ENCODE data around the gene DICER1.

GRCh38 chr14:95144849-95145248, 12.5 kb downstream of the DICER1 start:
- TF ChIP-seq BHLHE40 (IDR thresholded peaks at IDR 0.05; ENCODE audit: low read length) (no peak), ESRRA (IDR thresholded peaks at IDR 0.05; ENCODE audit: borderline replicate concordance, low read depth) (no peak), JUN (IDR thresholded peaks at IDR 0.05; ENCODE audit: borderline replicate concordance, low read depth, low read length) (no peak), JUN (CRISPR knock-in tag; IDR thresholded peaks at IDR 0.05; ENCODE audit: borderline replicate concordance) (no peak), PATZ1 (CRISPR knock-in tag; IDR thresholded peaks at IDR 0.05; ENCODE audit: borderline replicate concordance) (no peak), JUNB (CRISPR knock-in tag; conservative IDR thresholded peaks at IDR 0.05) (no peak), CREB1 (IDR thresholded peaks at IDR 0.05) (no peak), CREB1 (CRISPR knock-in tag; IDR thresholded peaks at IDR 0.05) (no peak), POLR2A (conservative IDR thresholded peaks at IDR 0.05) (no peak)
- TF ChIP-seq, protein P1, sequence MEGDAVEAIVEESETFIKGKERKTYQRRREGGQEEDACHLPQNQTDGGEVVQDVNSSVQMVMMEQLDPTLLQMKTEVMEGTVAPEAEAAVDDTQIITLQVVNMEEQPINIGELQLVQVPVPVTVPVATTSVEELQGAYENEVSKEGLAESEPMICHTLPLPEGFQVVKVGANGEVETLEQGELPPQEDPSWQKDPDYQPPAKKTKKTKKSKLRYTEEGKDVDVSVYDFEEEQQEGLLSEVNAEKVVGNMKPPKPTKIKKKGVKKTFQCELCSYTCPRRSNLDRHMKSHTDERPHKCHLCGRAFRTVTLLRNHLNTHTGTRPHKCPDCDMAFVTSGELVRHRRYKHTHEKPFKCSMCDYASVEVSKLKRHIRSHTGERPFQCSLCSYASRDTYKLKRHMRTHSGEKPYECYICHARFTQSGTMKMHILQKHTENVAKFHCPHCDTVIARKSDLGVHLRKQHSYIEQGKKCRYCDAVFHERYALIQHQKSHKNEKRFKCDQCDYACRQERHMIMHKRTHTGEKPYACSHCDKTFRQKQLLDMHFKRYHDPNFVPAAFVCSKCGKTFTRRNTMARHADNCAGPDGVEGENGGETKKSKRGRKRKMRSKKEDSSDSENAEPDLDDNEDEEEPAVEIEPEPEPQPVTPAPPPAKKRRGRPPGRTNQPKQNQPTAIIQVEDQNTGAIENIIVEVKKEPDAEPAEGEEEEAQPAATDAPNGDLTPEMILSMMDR (IDR thresholded peaks at IDR 0.05 in 2 of 3, conservative IDR thresholded peaks at IDR 0.05 in 1 of 3; ENCODE audit: insufficient read depth in 2 of 3, low read depth in 1 of 3, low read length in 3 of 3), result no peak

Data from K562 (cell line).